Measurements from ENCODE around the gene CD164. TPM values are rescaled to one million over a fixed set of nuclear protein-coding genes. Genes with fewer than 3 reads are reported as not detected.

CD164 gene
- total RNA-seq: 306 TPM

DNA sequence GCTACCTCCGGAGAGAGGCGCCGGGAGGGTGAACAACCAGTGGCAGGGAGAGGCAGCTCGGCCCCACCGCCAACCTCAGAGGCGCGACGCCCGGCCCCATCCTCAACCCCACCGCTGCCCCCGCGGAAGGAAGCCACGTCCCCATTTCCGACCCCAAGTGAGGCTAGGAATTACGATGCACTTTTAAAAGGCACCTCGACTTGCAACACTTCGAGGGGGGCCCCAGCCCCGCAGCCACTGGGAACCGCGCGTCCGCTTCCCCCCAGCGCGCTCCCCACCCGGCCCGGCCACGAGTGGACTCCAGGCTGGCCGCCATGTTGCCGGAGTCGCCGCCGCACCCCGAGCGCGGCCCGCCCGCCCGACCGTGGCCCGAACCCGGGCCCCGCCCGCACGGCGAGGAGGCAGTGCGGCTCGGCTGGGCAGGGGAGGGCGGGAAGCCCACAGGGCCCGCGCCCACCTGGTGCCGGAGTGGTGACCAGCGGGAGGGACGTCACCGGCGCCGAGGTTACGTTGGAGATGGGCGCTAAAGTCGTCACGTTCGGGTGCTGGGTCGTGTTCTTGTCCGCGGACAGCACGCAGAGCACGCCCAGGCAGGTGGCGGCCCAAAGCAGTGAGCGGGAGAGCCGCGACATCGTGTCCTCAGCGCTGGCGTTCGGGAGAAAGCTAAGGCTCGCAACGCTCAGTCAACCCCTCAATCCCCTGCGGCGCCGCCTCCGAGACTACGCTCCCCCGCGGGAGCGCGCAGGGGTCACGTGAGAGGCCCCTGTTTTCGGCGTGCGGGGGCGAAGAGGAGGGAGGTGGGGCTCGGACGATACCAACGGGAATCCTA is at the start of gene CD164:
Gene CD164, minus strand, starts transcription at position 721 of the 829 bp plus-strand sequence. Its CDS starts 89 bp downstream, at position 632.
- DNase-seq (ENCODE audit: low spot score): peak; percentile 96

DNA sequence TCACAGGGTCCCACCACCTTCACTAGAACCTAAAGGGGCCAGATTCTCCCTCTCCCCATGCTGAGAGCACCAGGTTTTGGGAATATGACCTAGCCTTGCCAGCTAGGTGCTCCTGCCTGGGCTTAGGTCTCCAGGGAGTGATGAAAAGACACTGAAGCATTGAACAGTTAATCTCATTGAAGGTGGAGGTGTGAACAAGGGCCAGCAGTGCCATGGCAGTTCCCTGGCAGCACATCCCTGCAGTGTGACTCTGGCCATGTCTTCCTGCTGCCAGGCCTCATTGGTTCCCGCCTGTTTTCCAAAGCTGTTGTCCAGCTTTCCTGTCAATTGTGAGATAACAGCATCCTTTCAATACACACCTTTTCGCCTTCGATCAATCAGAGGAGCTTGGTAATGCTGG is 47.2 kb upstream of the CD164 start:
- no peak for DNase-seq (ENCODE audit: low spot score)

DNA sequence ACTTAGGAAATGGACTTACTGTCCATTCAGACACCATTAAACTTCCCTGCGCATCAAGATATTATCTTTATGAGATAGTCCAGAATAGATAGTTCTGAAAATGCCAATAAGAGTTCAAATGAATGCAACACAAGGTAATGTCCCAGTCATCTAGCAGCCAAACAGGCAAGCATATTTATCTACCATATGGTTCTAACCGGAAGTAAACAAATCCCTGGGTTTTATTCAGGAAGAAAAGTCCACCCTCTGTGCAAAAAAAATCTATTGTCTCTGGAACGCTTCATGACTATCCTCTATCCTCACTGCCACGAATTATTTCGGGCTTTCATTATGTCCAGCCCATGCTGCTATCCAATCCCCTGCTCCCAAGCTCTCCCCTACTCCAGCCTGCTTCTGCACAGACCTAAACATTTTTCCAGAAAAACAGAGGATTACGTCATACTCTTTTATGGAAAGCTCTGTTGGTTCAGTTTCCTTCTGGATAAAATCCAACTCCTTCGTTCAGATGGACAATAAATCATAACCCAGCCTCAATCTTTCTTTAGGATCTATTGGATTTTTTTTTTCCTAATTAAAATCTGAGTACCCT is 46.7 kb upstream of the CD164 start:
- no peak for DNase-seq (ENCODE audit: low spot score)

DNA sequence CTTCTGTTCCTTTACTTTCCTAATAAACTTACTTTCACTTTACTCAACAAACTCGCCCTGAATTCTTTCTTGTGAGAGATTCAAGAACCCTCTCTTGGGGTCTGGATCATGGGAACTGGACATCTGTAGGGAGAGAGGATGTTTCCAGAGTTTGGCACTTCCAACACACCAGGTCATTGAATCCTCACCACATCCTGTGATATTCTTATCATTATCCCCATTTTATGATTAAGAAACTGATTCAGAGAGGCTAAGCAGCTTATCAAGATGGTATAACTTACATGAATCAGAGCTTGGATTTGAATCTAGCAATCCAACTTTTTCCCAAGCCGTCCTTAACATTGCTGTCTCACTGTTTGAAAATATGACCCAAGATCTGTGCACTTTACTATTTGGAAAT is 42.7 kb upstream of the CD164 start:
- no peak for DNase-seq (ENCODE audit: low spot score)

DNA sequence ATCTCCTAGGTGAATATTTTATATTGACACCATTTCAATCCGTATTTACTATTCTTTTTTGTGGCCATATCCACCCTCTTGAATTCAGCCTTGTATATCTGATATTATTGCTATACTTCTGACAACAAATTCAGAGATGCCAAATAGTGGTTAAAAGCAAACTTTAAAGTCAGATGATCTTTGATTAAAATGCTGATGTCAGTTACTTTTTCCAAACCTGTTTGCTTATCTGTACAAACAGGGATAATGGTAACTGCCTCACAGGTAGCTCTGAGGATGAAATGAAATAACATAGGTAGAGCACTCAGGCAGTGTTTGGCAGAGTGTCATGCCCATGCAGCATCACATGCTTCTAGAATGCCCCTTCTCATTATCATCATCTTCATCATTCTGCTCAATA is 38.9 kb upstream of the CD164 start:
- no peak for DNase-seq (ENCODE audit: low spot score)

DNA sequence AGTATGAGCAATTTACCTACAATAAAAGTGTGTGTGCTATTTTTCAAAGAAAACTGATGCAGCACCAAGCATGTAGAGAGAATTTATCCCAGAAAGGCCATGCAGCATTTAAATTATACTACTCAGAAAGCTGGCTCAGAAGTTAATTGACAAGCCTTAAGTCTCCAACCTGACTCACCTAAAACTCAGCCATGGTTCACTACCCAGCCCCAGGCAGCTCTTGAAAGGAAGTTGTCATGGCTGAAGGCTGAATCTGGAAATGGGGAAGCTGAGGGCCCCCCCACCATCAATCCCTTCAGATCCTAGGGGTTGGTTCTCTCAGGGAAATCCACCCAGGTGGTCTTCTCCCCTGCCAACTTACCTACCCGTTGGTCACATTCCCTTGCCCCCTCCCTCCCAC is 38.5 kb upstream of the CD164 start:
- no peak for DNase-seq (ENCODE audit: low spot score)

DNA sequence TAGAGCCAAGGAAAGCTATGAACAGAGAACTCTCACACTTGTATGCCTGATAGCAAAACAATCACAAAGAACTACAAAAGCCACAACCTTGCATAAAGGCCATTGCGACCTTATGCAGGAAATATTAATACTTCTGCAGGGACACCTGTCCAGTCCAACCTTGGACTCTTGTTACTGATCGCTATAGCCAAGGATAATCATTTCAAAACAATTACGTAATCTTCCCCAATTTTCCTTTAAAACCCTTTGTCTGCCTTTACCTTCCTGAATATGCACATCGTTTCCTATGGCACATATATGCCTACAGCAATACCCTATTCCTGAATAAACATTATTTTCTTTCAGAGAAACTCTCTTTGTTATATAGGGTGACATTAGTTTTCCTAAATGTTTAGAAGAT is 35.4 kb upstream of the CD164 start:
- no peak for DNase-seq (ENCODE audit: low spot score)

DNA sequence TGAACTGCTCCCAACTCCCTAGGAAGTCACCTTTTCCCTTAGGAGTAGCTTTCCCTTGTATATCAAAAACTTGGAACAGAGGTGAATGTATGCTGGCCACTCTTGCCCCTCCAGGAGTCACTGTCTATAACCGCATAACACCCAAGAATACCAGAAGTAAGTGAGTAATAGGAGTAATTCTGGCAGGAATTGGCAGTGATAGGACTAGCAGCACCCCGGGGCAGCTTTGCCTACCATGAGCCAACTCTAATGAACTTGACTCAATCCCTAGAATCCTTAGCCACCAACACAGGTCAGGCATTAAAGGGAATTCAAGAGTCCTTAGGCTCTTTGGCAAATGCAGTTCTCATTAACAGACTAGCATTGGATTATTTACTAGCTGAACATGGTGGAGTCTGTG is 28.8 kb upstream of the CD164 start:
- no peak for DNase-seq (ENCODE audit: low spot score)

DNA sequence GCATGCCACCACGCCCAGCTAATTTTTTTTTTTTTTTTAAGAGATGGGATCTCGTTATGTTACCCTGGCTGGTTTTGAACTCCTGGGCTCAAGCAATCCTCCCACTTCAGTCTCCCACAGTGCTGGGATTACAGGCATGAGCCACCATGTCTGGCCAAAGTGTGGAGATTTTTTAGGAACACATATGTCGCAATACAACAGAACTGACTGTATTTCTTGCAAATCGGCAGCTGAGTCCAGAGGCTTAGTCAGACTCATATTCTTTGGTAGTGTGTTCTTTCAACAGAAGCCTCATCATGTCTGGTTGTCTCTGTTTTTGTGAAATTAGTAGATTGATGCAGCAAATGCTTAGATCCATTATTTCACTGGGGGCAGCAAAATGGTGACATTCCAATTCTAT is 23.9 kb upstream of the CD164 start:
- DNase-seq (ENCODE audit: low spot score): no peak

DNA sequence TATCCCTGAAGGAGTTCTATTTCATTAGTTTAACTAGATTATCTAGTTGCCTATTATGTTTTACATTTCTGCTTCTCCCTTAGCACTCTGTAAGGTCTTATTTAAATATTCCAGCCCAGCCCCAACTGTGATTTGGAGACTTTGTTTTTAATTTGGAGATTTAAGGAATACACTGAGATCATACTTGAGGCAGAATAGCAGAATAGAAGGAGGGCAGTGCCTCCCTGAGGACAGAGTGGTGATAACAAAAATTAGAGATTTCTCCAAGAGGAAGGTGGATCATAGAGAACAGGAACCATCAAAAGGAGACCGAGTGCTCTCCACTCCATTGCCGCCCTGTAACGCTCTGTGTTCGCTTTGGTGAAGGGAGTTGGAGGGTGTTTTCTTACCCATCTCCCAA is 14.8 kb upstream of the CD164 start:
- DNase-seq (ENCODE audit: low spot score): no peak

DNA sequence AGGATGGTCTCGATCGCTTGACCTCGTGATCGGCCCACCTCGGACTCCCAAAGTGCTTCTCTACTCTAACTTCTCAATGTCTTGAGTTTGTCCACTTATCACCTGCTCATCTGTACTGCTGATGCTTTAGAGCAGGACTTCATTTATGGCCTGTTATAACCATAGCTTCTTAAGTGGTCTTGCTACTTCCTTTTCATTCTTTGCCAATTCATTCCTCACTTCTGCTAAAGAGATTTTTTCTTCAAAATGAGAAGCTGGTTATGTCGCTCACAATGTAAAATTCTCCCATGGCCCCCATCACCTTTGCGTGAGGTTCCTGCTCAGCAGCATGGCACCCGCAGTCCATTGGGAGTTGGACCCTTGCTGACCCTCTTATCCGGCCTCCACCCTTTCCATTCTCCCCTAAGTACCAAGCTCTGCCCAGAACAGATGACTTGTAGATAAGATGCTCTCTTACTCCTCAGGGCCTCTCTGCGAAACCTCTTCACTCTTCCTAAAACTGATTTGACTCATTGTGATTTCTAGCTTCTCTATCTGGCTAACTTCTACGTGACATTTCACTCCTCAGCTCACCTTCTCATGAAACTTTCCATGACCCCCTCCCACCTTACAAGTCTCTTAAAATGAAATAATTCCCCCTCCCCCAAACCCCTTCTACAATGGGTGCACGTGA is 13.9 kb upstream of the CD164 start:
- DNase-seq (ENCODE audit: low spot score): no peak

DNA sequence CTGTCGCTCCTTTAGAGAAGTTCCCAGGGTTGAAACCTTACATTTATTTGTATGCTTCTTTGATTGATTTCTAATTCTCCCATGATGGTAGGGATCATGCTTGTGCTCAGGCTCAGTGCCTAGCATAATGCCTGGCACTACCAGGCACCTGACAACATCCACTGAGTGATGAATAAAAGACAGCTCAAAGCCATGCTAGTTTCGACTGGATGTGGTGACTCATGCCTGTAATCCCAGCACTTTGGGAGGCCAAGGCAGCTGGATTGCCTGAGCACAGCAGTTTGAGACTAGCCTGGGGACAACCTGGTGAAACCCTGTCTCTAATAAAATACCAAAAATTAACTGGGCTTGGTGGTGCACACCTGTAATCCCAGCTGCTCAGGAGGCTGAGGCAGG is 11.6 kb upstream of the CD164 start:
- DNase-seq (ENCODE audit: low spot score): no peak

DNA sequence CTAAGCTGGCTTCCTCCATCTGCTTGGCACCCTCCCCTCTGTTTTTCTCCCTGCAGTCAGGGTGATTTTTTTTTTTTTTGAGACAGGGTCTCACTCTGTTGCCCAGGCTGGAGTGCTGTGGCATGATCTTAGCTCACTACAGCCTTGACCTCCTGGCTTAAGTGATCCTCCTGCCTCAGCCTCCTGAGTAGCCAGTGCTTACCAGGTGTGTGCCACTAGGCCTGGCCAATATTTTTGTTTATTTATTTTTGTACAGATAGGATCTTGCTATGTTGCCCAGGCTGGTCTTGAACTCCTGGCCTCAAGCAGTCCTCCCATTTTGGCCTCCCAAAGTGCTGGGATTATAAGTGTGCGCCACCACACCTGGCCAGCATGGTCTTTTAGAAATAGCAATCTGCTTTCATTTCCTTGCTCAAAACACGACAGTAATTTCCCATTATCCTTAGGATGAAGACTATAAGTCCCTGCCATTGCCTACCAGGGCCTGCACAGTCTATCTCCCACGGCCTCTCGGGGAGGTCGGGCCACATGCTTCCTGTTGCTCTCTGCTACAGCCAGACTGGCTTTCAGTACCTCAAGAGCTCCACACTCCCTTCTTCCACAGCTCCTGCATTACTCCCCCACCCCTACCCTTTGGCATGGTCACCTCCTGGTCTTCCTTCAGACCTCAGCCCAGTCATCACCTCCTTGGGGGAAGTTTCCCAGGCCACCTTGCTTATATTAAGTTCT is 11.1 kb upstream of the CD164 start:
- DNase-seq (ENCODE audit: low spot score): no peak

DNA sequence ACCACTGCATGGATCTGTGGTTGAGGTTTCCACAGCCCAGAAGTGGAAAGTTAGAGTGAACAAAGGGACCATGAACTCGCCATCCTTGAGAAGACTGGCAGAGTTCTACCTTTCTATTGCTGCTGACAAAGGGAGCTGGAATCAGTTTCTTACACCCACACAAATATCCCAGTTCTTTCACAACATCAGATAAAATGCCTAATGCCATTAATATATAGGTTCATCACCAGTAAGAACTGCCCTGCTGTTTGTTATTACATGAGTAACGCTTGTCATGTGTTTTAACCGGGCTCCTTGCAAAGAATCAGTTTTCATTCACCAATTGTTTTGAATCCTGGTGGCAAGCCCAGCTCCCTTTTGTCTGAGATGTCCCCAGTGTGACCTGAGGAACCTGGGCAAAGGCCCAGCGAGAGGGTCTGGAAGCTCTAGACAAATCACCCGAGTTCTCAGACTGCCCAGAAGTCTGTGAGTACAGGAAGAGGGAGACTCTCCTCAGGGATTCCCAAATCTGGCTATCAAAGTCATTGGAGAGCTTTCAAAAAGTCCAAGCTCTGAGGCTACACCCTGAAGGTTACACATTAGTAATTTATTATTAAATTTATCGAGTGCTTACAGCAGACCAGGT is 7.5 kb upstream of the CD164 start:
- DNase-seq (ENCODE audit: low spot score): no peak

DNA sequence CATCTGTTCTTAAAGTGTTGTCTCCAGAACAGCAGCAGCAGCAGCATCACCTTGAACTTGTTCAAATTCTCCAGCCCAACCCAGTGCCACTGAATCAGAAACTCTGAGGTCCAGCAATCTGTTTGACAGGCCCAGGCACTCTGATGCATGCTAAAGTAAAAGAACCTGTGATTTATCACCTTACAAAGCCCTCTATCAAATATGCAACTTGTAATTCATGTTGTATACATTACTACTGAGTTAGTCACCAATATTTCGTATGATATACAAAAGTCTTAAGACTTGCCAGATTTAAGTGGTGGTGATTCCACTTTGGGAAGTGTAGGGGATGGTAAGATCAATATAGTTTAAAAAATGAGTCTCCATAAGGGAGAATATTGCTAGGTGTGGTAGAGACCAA is 6.0 kb upstream of the CD164 start:
- DNase-seq (ENCODE audit: low spot score): no peak

DNA sequence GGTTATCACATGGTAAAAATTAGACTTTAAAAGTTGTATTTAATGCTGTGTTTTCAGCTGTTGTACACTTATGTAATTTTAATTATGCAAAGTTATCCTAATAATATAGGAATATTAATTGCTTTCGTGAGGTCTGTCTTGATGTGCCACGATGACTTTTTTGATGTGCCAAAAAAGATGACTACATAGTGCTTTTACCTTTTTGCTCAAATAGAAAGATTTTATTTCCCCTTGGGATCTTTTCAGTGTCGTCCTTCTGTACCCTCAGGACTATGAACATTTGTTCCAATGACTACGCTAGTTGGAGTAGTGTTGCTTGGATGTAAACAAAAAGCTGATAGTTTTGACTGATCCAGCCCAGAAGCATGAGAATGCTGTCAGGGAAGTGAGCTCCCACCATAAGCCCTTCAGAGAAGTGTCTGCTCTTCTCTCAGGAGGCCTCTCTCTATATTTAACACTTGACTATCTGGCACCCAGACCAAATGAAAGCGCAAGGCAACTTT is 1.2 kb upstream of the CD164 start:
- DNase-seq (ENCODE audit: low spot score): no peak

DNA sequence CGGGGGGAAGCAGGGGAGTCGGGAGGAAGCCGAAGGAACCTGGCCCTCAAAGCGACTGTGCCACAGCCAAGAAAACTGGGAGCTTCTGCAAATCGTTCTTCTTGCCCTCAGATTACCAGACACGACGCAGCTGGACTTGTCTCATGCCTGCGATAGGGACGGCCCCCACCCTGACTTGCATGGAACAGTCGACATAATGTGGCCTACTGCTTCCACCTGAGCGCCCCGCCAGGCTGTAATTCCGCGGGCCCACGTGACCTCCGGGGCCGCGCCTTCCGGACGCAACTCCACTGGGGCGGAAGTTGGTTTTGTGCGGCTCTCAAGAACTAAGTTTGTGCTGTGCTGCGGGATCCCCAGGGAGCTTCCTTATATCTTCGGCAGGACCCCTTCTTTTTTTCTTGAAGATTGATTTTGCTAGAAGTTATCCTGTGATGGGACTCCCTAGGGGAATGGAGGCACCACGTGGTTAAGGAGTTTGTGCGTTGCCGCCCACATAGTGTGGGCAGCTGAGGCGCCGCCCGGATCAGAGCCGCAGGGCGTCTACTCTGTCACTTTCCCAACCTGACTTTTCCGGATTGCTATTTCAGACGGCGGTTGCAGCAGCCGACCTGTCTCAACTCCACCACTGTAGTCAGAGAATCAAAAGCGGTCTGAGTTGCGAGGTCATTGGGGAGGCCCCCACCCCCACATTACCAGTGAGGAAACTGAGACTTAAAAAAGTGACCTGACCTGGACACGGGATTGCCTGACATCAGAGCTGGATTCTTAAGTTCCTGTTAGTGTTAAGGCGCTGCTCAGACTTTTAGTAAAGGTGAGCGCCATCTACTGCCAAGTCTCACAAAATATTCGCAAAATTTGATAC is 540 bp upstream of the CD164 start:
- DNase-seq (ENCODE audit: low spot score): peak; percentile 94

DNA sequence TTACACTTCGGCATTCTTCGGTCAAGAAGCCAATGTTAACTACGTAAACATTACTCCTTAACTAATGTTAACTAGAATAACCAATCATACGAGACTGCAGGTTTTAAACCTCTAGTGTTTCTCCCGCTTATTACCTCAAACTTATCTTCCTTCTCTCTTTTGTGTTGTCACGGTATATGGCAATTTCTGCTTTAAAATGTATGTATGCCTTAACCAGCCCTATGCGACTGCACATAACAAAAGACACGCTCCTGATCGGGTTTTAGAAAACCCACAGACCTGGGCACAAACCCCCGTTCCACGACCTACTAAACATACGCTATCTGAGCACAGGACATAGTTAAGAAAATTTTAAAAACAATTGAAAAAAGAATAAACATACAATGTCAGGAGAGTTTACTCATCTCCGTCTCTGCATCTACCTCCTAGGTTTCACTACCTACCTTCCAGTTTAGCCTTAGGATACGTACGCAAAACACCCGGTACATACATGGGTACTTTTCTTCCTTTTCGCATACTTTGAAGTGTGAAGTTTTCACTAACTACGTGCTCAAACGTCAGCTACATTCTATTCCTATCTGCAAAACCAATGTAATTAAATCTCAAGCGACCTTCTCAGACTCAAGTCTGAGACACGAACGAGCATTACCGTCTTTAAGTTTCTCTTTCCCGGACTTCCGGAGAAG is 1.1 kb downstream of the CD164 start:
- DNase-seq (ENCODE audit: low spot score): no peak

DNA sequence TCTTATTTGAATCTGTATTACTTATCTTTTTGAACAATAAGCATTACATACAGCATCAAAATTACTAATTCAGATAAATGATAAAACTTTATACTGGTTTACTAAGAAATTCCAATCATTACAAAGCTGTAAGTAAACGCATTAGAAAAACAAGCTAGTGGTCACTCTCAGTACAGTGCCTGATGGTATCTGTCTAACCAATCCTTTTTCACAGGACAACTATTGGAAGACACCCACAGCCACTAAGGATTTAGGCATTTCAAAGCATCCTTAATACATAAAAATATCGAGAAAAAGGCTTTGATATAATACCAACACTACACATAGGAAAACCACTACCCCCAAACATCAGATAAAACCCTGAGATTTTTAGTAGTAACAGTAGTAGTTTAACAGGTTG is 2.6 kb downstream of the CD164 start:
- no peak for DNase-seq (ENCODE audit: low spot score)

DNA sequence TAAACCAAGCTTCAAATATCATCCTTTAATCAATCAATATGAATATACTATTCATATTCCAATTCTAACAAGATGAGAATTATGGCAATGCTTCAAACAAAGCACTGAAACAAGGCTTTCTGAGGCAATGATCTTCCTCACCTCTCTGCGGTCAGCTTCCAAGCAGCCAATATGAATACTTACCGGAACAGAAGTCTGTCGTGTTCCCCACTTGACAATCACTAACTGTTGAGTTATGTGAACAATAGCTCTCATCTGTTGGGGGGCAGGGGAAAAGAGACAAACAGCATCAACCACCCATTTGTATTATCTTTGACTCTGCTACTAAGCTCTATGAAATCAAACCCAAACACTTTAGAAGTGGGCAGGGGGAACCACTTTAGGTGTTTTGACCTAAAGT is 4.5 kb downstream of the CD164 start:
- no peak for DNase-seq (ENCODE audit: low spot score)
